ENCODE data around the gene DAAM1. TPM values are rescaled to one million over a fixed set of nuclear protein-coding genes. Genes with fewer than 3 reads are reported as not detected.

The DAAM1 gene
- total and polyA plus RNA-seq, 7 donors = 5.7 to 37.1 (median 8.9) TPM

- intact Hi-C loops (cut with DNase I) = no loop called here
- no peaks in the 10 kb centered on the region for H3K4me1 ChIP-seq
- 68 to 78% (median 70%) methylated on average over 8 of the region's 8 CpGs for WGBS, 3 donors
Observed at GRCh38 chr14:59293935-59294661, 105.6 kb downstream of the DAAM1 start.

GRCh38 chr14:59294662-59294992 is 106.2 kb downstream of the DAAM1 start:
- intact Hi-C loops (cut with DNase I) = no loop called here
- Histone ChIP-seq H3K27me3 (ENCODE audit: insufficient read depth in 3 of 3, low read length in 2 of 3) (no peaks in the 10 kb centered on the region), H3K36me3 (ENCODE audit: insufficient read depth in 1 of 2, low read depth in 1 of 2) (peaks cover 3 to 23% of the 10 kb centered on the region in 2 donors), H3K4me1 (no peaks in the 10 kb centered on the region), H3K9me3 (no peaks in the 10 kb centered on the region), H3K4me3 (no peak overlapping the region), H3K27ac (no peak overlapping the region)
- WGBS, 3 donors = 57 to 78% (median 67%) methylated on average over 1 of the region's 1 CpG
- TF ChIP-seq, protein P1, sequence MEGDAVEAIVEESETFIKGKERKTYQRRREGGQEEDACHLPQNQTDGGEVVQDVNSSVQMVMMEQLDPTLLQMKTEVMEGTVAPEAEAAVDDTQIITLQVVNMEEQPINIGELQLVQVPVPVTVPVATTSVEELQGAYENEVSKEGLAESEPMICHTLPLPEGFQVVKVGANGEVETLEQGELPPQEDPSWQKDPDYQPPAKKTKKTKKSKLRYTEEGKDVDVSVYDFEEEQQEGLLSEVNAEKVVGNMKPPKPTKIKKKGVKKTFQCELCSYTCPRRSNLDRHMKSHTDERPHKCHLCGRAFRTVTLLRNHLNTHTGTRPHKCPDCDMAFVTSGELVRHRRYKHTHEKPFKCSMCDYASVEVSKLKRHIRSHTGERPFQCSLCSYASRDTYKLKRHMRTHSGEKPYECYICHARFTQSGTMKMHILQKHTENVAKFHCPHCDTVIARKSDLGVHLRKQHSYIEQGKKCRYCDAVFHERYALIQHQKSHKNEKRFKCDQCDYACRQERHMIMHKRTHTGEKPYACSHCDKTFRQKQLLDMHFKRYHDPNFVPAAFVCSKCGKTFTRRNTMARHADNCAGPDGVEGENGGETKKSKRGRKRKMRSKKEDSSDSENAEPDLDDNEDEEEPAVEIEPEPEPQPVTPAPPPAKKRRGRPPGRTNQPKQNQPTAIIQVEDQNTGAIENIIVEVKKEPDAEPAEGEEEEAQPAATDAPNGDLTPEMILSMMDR (IDR thresholded peaks at IDR 0.05) = no peak
- ATAC-seq (no peak), DNase-seq (no peak)

More at GRCh38 chr14:59293935-59294661, 105.6 kb downstream of the DAAM1 start:
- H3K27me3 ChIP-seq (ENCODE audit: insufficient read depth in 3 of 3, low read length in 2 of 3) = no peaks in the 10 kb centered on the region
- DNase-seq (no peak), ATAC-seq (no peak)
- no peak overlapping the region for H3K27ac ChIP-seq
- H3K9me3 ChIP-seq = no peaks in the 10 kb centered on the region
- no peak overlapping the region for H3K4me3 ChIP-seq
- TF ChIP-seq, protein P1 (IDR thresholded peaks at IDR 0.05) = no peak
- peaks cover 3 to 23% of the 10 kb centered on the region in 2 donors for H3K36me3 ChIP-seq (ENCODE audit: insufficient read depth in 1 of 2, low read depth in 1 of 2)

DNA sequence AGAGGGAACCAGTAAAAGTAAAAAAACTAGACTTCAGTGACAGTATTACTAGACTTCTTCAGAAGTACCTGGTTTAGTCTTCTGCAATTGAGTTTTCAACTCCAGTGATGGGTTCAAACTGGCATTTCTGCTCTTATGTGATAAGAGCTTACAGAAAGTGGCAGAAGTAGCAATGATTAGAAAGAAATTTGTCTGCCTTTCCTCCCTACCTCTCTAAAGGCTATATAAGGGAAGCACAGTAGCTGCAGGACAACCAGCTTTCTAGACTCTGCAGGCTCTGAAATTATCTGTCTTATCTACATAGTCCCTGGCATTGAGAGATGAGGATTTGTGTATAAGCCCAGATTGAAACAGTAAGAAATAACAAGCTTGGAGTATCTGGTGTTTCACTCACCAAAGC is 107.5 kb downstream of the DAAM1 start:
- intact Hi-C loops (cut with DNase I) = no loop called here
- peaks cover 3 to 23% of the 10 kb centered on the region in 2 donors for H3K36me3 ChIP-seq (ENCODE audit: insufficient read depth in 1 of 2, low read depth in 1 of 2)
- H3K4me3 ChIP-seq = no peak overlapping the region
- DNase-seq (no peak), ATAC-seq (no peak)
- H3K27ac ChIP-seq = no peak overlapping the region
- H3K27me3 ChIP-seq (ENCODE audit: insufficient read depth in 3 of 3, low read length in 2 of 3) = no peaks in the 10 kb centered on the region
- H3K4me1 ChIP-seq = no peaks in the 10 kb centered on the region
- TF ChIP-seq, protein P1 (IDR thresholded peaks at IDR 0.05) = no peak
- H3K9me3 ChIP-seq = no peaks in the 10 kb centered on the region

DNA sequence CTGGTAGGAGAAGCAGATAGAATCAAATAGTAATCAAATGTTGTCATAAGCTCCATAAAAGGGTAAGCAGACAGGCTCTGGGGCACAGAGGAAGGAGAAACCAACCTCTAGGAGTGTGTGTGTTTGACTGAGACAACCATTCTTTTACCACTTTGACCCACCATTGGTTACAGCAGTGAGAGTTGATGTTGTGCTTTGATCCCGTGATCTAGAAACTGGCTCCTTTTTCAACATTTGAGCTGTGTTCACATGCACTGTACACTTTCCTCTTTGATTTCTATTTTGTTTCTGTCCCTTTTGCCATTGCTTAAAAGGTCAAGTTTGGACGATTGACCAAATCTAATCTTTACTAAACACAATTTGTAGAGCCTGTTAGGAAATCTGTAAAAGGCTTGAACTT is 108.0 kb downstream of the DAAM1 start:
- peaks cover under 1 to 18% of the 10 kb centered on the region in 2 donors for H3K36me3 ChIP-seq (ENCODE audit: insufficient read depth in 1 of 2, low read depth in 1 of 2)
- H3K27ac ChIP-seq = no peak overlapping the region
- TF ChIP-seq, protein P1 (IDR thresholded peaks at IDR 0.05) = no peak
- no peaks in the 10 kb centered on the region for H3K9me3 ChIP-seq
- 52 to 77% (median 56%) methylated on average over 2 of the region's 2 CpGs for WGBS, 3 donors
- DNase-seq (no peak), ATAC-seq (no peak)
- H3K4me3 ChIP-seq = no peak overlapping the region
- intact Hi-C loops (cut with DNase I) = no loop called here
- H3K4me1 ChIP-seq = no peaks in the 10 kb centered on the region
- no peaks in the 10 kb centered on the region for H3K27me3 ChIP-seq (ENCODE audit: insufficient read depth in 3 of 3, low read length in 2 of 3)
